HPDE6-E6E7 (cell line): ENCODE results near the gene FAM131B.

Source experiments
- DNase-seq: peaks from one replicate; pipeline ENCODE4 v3.0.0; 2011; ENCODE audit warnings: missing footprints; ENCODE audit errors: extremely low spot score

The FAM131B gene

GRCh38 chr7:143322760-143323633 is 39.5 kb downstream of the FAM131B start:
- DNase-seq: no peak

DNA sequence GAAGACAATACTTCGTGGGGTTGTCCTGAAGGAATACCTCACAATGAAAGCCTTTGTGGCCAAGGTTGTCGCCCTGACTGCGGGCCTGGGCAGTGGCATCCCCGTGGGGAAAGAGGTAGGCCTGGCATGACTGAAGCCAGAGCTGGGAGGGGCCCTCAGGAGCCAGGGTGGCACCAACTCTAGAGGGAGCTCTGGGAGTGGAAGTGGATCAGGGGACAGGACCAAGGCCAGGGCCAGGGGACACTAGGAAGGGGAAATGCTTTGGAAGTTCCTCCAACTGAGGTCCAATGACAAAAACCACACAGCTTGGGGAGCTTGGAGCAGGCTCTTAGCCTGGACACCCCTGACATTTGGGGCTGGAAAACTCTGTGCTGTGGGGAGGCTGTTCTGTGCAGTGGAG is 40.8 kb downstream of the FAM131B start:
- no peak for DNase-seq

- DNase-seq: no peak
Measured at GRCh38 chr7:143321242-143321641, 41.3 kb downstream of the FAM131B start.

DNA sequence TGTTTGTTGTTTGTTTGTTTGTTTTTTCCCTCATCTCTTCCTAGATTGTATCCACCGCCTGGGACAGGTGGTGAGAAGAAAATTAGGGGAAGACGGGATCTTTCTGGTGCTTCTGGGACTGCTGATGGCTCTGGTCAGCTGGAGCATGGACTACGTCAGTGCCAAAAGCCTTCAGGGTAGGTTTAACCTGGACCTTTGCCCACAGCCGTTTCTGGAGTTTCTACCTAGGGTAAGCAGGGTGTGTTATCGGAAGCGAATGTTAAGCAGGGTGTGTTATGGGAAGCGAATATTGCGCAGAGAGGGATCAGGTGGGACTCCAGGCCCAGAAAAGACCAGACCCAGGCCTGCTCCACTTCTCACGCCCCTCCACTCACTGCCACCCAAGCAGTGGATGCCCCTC is 41.9 kb downstream of the FAM131B start:
- no peak for DNase-seq

- peak; percentile 83 for DNase-seq
Measured at GRCh38 chr7:143318661-143319060, 43.9 kb downstream of the FAM131B start.

- no peak for DNase-seq
Measured at GRCh38 chr7:143316492-143316891, 46.0 kb downstream of the FAM131B start.

GRCh38 chr7:143315776-143316175 is 46.7 kb downstream of the FAM131B start, which contains the start of gene CLCN1:
CLCN1 (plus strand) TSS chr7:143316111; CDS start chr7:143316213, 102 bp downstream.
- no peak for DNase-seq

DNA sequence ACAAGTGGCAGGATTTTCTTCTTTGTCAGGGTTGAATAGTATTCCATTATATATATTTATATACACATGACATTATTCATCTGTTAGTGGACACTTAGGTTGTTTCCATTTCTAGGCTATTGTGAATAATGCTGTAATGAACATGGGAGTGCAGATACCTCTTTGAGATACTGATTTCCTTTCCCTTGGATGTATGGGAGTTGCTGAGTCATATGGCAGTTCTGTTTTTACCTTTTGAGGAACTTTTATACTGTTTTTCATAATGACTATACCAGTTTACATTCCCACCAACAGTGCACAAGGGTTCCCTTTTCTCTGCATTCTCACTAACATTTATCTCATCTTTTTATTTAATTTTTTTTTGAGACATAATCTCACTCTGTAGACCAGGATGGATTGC is 48.4 kb downstream of the FAM131B start:
- DNase-seq: no peak

DNA sequence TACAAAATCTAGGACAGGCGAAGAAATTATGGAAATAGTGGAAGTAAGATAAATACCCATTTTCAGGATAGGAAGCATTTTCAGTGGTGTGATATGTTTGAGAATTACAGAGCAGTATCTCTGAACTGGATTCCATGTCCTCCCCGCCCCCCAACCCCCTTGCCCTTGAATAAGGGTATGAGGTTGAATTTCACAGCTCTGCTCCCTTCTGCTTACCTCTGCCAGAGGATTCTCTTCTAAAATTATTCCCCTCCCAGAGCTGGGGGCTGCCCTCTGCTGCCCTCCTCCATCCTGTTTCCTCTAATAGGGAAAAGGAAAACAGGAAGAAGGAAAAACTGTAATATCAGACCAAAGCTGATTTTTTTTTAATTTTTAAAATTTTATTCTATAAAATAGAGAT is 53.9 kb downstream of the FAM131B start:
- no peak for DNase-seq

- peak; percentile 26 for DNase-seq
Measured at GRCh38 chr7:143305423-143306070, 57.0 kb downstream of the FAM131B start.

GRCh38 chr7:143304938-143305337 is 57.6 kb downstream of the FAM131B start:
- DNase-seq: no peak

- DNase-seq: no peak
Measured at GRCh38 chr7:143303733-143304132, 58.8 kb downstream of the FAM131B start.
